T-helper 9 cell (primary cell): Measurements from ENCODE around the gene MINDY4.

Source experiments
- DNase-seq: peaks from one replicate; pipeline ENCODE4 v3.0.0-alpha.2; 2020

MINDY4 gene

GRCh38 chr7:30840141-30841024, 69.2 kb downstream of the MINDY4 start:
- no peak for DNase-seq

- no peak for DNase-seq
These were observed 70.0 kb downstream of the MINDY4 start for GRCh38 chr7:30841025-30841735.

- DNase-seq = no peak
These were observed 70.8 kb downstream of the MINDY4 start for GRCh38 chr7:30841801-30842541.

- no peak for DNase-seq
These were observed 71.6 kb downstream of the MINDY4 start for GRCh38 chr7:30842542-30843451.

GRCh38 chr7:30843741-30844482, 72.7 kb downstream of the MINDY4 start:
- DNase-seq = no peak

- no peak for DNase-seq
These were observed 73.3 kb downstream of the MINDY4 start for GRCh38 chr7:30844483-30844874.

- no peak for DNase-seq
These were observed 73.7 kb downstream of the MINDY4 start for GRCh38 chr7:30844916-30845315.

GRCh38 chr7:30845426-30846135, 74.4 kb downstream of the MINDY4 start:
- no peak for DNase-seq

GRCh38 chr7:30846378-30846777, 75.2 kb downstream of the MINDY4 start:
- DNase-seq = no peak

GRCh38 chr7:30848121-30848855, 77.1 kb downstream of the MINDY4 start:
- DNase-seq = no peak

GRCh38 chr7:30849565-30849964, 78.3 kb downstream of the MINDY4 start:
- DNase-seq = no peak

- no peak for DNase-seq
These were observed 79.2 kb downstream of the MINDY4 start for GRCh38 chr7:30850426-30850825.

GRCh38 chr7:30851651-30852307, 80.6 kb downstream of the MINDY4 start:
- no peak for DNase-seq

GRCh38 chr7:30852308-30852684, 81.1 kb downstream of the MINDY4 start:
- DNase-seq = no peak

- DNase-seq = no peak
These were observed 81.6 kb downstream of the MINDY4 start for GRCh38 chr7:30852744-30853288.

- DNase-seq = no peak
These were observed 82.4 kb downstream of the MINDY4 start for GRCh38 chr7:30853576-30853975.

GRCh38 chr7:30855936-30856335, 84.7 kb downstream of the MINDY4 start:
- no peak for DNase-seq

- DNase-seq = no peak
These were observed 87.4 kb downstream of the MINDY4 start for GRCh38 chr7:30858576-30858975.

GRCh38 chr7:30859202-30859939, 88.2 kb downstream of the MINDY4 start:
- no peak for DNase-seq
